Epithelial cell of esophagus (primary cell): ENCODE results near the gene DZIP3.
"Not testable (repeated sequence)": the region's sequence is repeated elsewhere in the genome, so short reads cannot be mapped to it uniquely, and the experiment has no call there.

Experiments used
- DNase-seq: peaks from one replicate; pipeline ENCODE4 v3.0.0; 2010; ENCODE audit warnings: low read depth
- H3K4me3 ChIP-seq: 2 replicates; pipeline ENCODE4 v1.5.1; 2011; ENCODE audit warnings: mild to moderate bottlenecking, low read length, control low read depth
- CTCF ChIP-seq: IDR thresholded peaks from 2 replicates; pipeline ENCODE4 v1.5.1; 2011; ENCODE audit warnings: low read depth, mild to moderate bottlenecking, low read length, control low read depth, inconsistent platforms; ENCODE audit not compliant: insufficient read depth; ENCODE audit errors: missing control alignments

The DZIP3 gene

GRCh38 chr3:108608750-108609149 is 19.2 kb downstream of the DZIP3 start:
- no peak overlapping the region for H3K4me3 ChIP-seq
- TF ChIP-seq CTCF = no peak
- no peak for DNase-seq

GRCh38 chr3:108610651-108611050 is 21.1 kb downstream of the DZIP3 start:
- no peak overlapping the region for H3K4me3 ChIP-seq
- no peak for TF ChIP-seq CTCF
- DNase-seq = no peak

GRCh38 chr3:108616090-108616489 is 26.6 kb downstream of the DZIP3 start:
- not testable (repeated sequence) for DNase-seq, H3K4me3 ChIP-seq

GRCh38 chr3:108620250-108620649 is 30.7 kb downstream of the DZIP3 start:
- TF ChIP-seq CTCF = no peak
- no peak for DNase-seq
- no peak overlapping the region for H3K4me3 ChIP-seq

GRCh38 chr3:108623504-108623903 is 34.0 kb downstream of the DZIP3 start:
- no peak for DNase-seq
- no peak for TF ChIP-seq CTCF

GRCh38 chr3:108629974-108630373 is 40.5 kb downstream of the DZIP3 start:
- no peak for TF ChIP-seq CTCF
- H3K4me3 ChIP-seq = no peak overlapping the region
- DNase-seq = no peak

More at GRCh38 chr3:108623504-108623903, 34.0 kb downstream of the DZIP3 start:
- H3K4me3 ChIP-seq = no peak overlapping the region

GRCh38 chr3:108642526-108642925 is 53.0 kb downstream of the DZIP3 start:
- no peak for DNase-seq
- no peak overlapping the region for H3K4me3 ChIP-seq
- no peak for TF ChIP-seq CTCF

GRCh38 chr3:108645364-108645763 is 55.8 kb downstream of the DZIP3 start:
- no peak for DNase-seq
- TF ChIP-seq CTCF = no peak
- H3K4me3 ChIP-seq = no peak overlapping the region

GRCh38 chr3:108655664-108656063 is 66.1 kb downstream of the DZIP3 start:
- DNase-seq, H3K4me3 ChIP-seq: not testable (repeated sequence)
